ENCODE measurements around the gene KMT2B.

The KMT2B gene

GRCh38 chr19:35742121-35742724 lies 24.4 kb downstream of the KMT2B start, which contains the start of gene IGFLR1:
IGFLR1 (minus strand) TSS chr19:35742452; CDS start chr19:35741180, 1,272 bp downstream.
- no peak for DNase-seq (ENCODE audit: low read depth)

GRCh38 chr19:35743640-35744429 lies 26.0 kb downstream of the KMT2B start:
- DNase-seq (ENCODE audit: low read depth): no peak

GRCh38 chr19:35744430-35745327 lies 26.9 kb downstream of the KMT2B start:
- peak; percentile 82 for DNase-seq (ENCODE audit: low read depth)

GRCh38 chr19:35745328-35746086 lies 27.7 kb downstream of the KMT2B start, which contains the start of the genes PSENEN and U2AF1L4:
PSENEN (plus strand) TSS chr19:35745651; CDS start chr19:35745931, 280 bp downstream.
U2AF1L4 (minus strand) TSS chr19:35745418; CDS start chr19:35745391, 27 bp downstream.
- DNase-seq (ENCODE audit: low read depth): peak; percentile 95

GRCh38 chr19:35746087-35746462 lies 28.3 kb downstream of the KMT2B start:
- no peak for DNase-seq (ENCODE audit: low read depth)

- no peak for DNase-seq (ENCODE audit: low read depth)
These were observed 28.7 kb downstream of the KMT2B start for GRCh38 chr19:35746531-35746930.

- DNase-seq (ENCODE audit: low read depth): peak; percentile 99
These were observed 30.6 kb downstream of the KMT2B start, which contains the start of gene LIN37 for GRCh38 chr19:35748106-35749020. LIN37 (plus strand) TSS chr19:35748576; CDS start chr19:35748725, 149 bp downstream.

- no peak for DNase-seq (ENCODE audit: low read depth)
These were observed 32.4 kb downstream of the KMT2B start for GRCh38 chr19:35750167-35750566.

GRCh38 chr19:35751839-35752745 lies 34.3 kb downstream of the KMT2B start:
- DNase-seq (ENCODE audit: low read depth): no peak

- no peak for DNase-seq (ENCODE audit: low read depth)
These were observed 35.0 kb downstream of the KMT2B start for GRCh38 chr19:35752746-35753350.

- no peak for DNase-seq (ENCODE audit: low read depth)
These were observed 36.0 kb downstream of the KMT2B start for GRCh38 chr19:35753634-35754369.

- DNase-seq (ENCODE audit: low read depth): no peak
These were observed 36.7 kb downstream of the KMT2B start for GRCh38 chr19:35754370-35755130.

GRCh38 chr19:35755131-35755549 lies 37.3 kb downstream of the KMT2B start:
- no peak for DNase-seq (ENCODE audit: low read depth)

GRCh38 chr19:35755550-35756376 lies 38.0 kb downstream of the KMT2B start:
- no peak for DNase-seq (ENCODE audit: low read depth)

GRCh38 chr19:35756377-35757230 lies 38.8 kb downstream of the KMT2B start, which contains the start of gene HSPB6:
HSPB6 (minus strand) TSS chr19:35757029; CDS start chr19:35757008, 21 bp downstream.
- DNase-seq (ENCODE audit: low read depth): no peak
